HepG2 (cell line): ENCODE data around the gene SMG7. TPM values are rescaled to one million over a fixed set of nuclear protein-coding genes. Genes with fewer than 3 reads are reported as not detected.

Source experiments
- HDAC1 ChIP-seq: sonication (generic); formaldehyde crosslinking; IDR thresholded peaks from 2 replicates; pipeline ENCODE4 v1.5.1; 2020; ENCODE audit warnings: mild to moderate bottlenecking, missing genetic modification reagents
- JUN ChIP-seq: sonication (generic); formaldehyde crosslinking; IDR thresholded peaks from 2 replicates; pipeline ENCODE4 v1.4.0; 2020; ENCODE audit warnings: mild to moderate bottlenecking, missing genetic modification reagents
- KDM1A ChIP-seq: IDR thresholded peaks from 2 replicates; pipeline ENCODE4 v1.6.1; 2016; ENCODE audit warnings: missing compliant biosample characterization
- MAFF ChIP-seq: IDR thresholded peaks from 2 replicates; pipeline ENCODE4 v1.6.1; 2011; ENCODE audit warnings: low read depth, low read length, improper control_type of control experiment
- NKX3-1 ChIP-seq: sonication (generic); formaldehyde crosslinking; IDR thresholded peaks from 2 replicates; pipeline ENCODE4 v1.5.0; 2020; ENCODE audit warnings: missing genetic modification reagents
- TEAD3 ChIP-seq: optimal IDR thresholded peaks from 2 replicates; pipeline ENCODE3; 2016; ENCODE audit warnings: borderline replicate concordance
- ZBTB42 ChIP-seq: sonication (generic); formaldehyde crosslinking; IDR thresholded peaks from 2 replicates; pipeline ENCODE4 v1.5.0; 2020; ENCODE audit warnings: mild to moderate bottlenecking, missing genetic modification reagents
- ZFYVE20 ChIP-seq: sonication (generic); formaldehyde crosslinking; IDR thresholded peaks from 2 replicates; pipeline ENCODE4 v1.8.0; 2023; ENCODE audit warnings: low read depth, mild to moderate bottlenecking, moderate library complexity, missing genetic modification reagents, borderline replicate concordance
- ZNF543 ChIP-seq: sonication (generic); formaldehyde crosslinking; IDR thresholded peaks from 2 replicates; pipeline ENCODE4 v1.4.0; 2020; ENCODE audit warnings: mild to moderate bottlenecking, missing genetic modification reagents
- ZNF619 ChIP-seq: sonication (generic); formaldehyde crosslinking; IDR thresholded peaks from 2 replicates; pipeline ENCODE4 v1.4.0; 2020; ENCODE audit warnings: mild to moderate bottlenecking, missing genetic modification reagents
- polyA plus RNA-seq, 8 experiments: library from polyadenylated mRNA; depleted of rRNA in 3 of 8; stranded (reverse) in 7 of 8; unstranded in 1 of 8; fragments of >200 nt; fragmentation: Illumina TruSeq in 4 of 8; extraction: Trizol in 4 of 8; gene quantifications; 2 replicates each; pipeline versions ENCODE4 v1.2.1 to v1.2.3, GENCODE V29; 2011 to 2016; ENCODE audit warnings: low read depth in 4 of 8, missing spikeins in 1 of 8, mixed read lengths in 1 of 8; ENCODE audit not compliant: insufficient read depth in 1 of 8
- total RNA-seq, 5 experiments: library from RNA; depleted of rRNA; stranded (reverse); fragments of >200 nt; fragmentation: Illumina TruSeq; extraction: Trizol; gene quantifications; 2 replicates each; pipeline ENCODE4 v1.2.3, GENCODE V29; 2016; ENCODE audit warnings: low read depth in 1 of 5
- TF ChIP-seq, protein P1 (sequence below): sonication (generic); formaldehyde crosslinking; IDR thresholded peaks from 2 replicates; pipeline ENCODE4 v1.4.0; 2020; ENCODE audit warnings: missing genetic modification reagents, low read depth, mild to moderate bottlenecking, borderline replicate concordance
- TF ChIP-seq, protein P2 (sequence below): sonication (generic); formaldehyde crosslinking; conservative IDR thresholded peaks from 2 replicates; pipeline ENCODE4 v1.4.0; 2020; ENCODE audit warnings: missing genetic modification reagents
- TF ChIP-seq, protein P3 (sequence below): sonication (generic); formaldehyde crosslinking; IDR thresholded peaks from 2 replicates; pipeline ENCODE4 v1.8.0; 2022; ENCODE audit warnings: mild to moderate bottlenecking, missing genetic modification reagents, borderline replicate concordance
- TF ChIP-seq, protein P4 (sequence below): sonication (generic); formaldehyde crosslinking; IDR thresholded peaks from 2 replicates; pipeline ENCODE4 v1.9.0; 2021; ENCODE audit warnings: missing genetic modification reagents, borderline replicate concordance
- TF ChIP-seq, protein P5 (sequence below): IDR thresholded peaks from 2 replicates; pipeline ENCODE4 v1.6.1; 2016
- TF ChIP-seq, protein P6 (sequence below): sonication (generic); formaldehyde crosslinking; IDR thresholded peaks from 2 replicates; pipeline ENCODE4 v1.4.0; 2020; ENCODE audit warnings: missing genetic modification reagents

Gene SMG7
- total and polyA plus RNA-seq, 2 of the 13 experiments (the other 11 are each of a cell fraction or from before 2014, with no cell fraction given), result 14.9 to 27.9 TPM

DNA sequence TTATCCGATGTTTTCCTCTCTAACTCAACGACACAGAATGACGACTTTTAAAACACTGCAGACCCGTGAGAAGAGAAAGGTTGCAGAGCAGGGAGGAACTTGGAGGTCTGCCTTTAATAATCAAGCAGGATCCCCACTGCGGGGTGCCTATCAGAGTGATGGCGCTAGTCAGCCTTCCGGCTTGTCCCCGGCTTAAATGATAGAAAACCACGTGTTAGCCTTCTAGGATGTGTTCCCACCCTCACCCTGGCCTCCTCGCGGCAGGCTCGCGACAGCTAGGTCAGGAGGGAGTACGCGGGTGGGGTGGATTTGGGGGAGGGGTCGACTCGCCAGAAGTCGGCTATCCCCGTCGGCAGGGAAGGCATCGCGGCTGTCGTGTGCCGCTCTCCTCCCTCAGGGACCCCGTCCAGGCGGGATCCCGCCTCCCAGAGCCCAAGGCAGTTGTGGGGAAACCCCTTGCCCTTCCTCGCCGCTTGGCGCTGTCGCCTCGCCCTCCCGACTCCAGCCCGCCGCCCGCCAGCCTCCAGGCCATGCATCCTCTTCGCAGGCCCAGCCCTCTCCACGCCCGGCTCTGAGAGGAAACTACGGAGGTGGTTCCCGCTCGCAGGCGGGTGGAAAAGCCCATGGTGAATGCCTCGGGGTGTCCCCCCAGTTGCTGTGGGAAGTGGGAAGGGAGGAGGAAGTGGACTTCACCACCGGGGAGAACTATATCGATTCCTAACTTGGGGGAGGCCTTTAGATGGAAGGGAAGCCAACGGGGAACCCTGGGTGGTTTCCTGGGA is 1.1 kb upstream of the SMG7 start (continued):
- TF ChIP-seq, protein P1, sequence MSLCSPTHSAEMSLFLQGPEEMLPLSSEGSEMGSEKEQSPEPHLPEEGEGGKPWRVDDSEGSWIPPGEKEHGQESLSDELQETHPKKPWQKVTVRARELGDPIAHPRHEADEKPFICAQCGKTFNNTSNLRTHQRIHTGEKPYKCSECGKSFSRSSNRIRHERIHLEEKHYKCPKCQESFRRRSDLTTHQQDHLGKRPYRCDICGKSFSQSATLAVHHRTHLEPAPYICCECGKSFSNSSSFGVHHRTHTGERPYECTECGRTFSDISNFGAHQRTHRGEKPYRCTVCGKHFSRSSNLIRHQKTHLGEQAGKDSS (CRISPR knock-in tag), result no peak; the same call in 1 of the 2 replicates
- TF ChIP-seq TEAD3 (CRISPR knock-in tag), result no peak
- TF ChIP-seq JUN, result no peak
- TF ChIP-seq ZNF619 (CRISPR knock-in tag), result no peak
- TF ChIP-seq, protein P2, sequence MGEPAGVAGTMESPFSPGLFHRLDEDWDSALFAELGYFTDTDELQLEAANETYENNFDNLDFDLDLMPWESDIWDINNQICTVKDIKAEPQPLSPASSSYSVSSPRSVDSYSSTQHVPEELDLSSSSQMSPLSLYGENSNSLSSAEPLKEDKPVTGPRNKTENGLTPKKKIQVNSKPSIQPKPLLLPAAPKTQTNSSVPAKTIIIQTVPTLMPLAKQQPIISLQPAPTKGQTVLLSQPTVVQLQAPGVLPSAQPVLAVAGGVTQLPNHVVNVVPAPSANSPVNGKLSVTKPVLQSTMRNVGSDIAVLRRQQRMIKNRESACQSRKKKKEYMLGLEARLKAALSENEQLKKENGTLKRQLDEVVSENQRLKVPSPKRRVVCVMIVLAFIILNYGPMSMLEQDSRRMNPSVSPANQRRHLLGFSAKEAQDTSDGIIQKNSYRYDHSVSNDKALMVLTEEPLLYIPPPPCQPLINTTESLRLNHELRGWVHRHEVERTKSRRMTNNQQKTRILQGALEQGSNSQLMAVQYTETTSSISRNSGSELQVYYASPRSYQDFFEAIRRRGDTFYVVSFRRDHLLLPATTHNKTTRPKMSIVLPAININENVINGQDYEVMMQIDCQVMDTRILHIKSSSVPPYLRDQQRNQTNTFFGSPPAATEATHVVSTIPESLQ, result no peak
- TF ChIP-seq HDAC1 (CRISPR knock-in tag), result no peak; the same call in 1 of the 2 replicates
- peak; percentile 76; the same call in 1 of the 2 replicates for TF ChIP-seq ZNF543 (CRISPR knock-in tag)
- peak; percentile 71; the same call in 1 of the 2 replicates for TF ChIP-seq ZBTB42 (CRISPR knock-in tag)
- TF ChIP-seq, protein P3, sequence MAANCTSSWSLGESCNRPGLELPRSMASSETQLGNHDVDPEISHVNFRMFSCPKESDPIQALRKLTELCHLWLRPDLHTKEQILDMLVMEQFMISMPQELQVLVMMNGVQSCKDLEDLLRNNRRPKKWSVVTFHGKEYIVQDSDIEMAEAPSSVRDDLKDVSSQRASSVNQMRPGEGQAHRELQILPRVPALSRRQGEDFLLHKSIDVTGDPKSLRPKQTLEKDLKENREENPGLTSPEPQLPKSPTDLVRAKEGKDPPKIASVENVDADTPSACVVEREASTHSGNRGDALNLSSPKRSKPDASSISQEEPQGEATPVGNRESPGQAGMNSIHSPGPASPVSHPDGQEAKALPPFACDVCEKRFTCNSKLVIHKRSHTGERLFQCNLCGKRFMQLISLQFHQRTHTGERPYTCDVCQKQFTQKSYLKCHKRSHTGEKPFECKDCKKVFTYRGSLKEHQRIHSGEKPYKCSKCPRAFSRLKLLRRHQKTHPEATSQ, result no peak
- no peak for TF ChIP-seq MAFF
- TF ChIP-seq, protein P4, sequence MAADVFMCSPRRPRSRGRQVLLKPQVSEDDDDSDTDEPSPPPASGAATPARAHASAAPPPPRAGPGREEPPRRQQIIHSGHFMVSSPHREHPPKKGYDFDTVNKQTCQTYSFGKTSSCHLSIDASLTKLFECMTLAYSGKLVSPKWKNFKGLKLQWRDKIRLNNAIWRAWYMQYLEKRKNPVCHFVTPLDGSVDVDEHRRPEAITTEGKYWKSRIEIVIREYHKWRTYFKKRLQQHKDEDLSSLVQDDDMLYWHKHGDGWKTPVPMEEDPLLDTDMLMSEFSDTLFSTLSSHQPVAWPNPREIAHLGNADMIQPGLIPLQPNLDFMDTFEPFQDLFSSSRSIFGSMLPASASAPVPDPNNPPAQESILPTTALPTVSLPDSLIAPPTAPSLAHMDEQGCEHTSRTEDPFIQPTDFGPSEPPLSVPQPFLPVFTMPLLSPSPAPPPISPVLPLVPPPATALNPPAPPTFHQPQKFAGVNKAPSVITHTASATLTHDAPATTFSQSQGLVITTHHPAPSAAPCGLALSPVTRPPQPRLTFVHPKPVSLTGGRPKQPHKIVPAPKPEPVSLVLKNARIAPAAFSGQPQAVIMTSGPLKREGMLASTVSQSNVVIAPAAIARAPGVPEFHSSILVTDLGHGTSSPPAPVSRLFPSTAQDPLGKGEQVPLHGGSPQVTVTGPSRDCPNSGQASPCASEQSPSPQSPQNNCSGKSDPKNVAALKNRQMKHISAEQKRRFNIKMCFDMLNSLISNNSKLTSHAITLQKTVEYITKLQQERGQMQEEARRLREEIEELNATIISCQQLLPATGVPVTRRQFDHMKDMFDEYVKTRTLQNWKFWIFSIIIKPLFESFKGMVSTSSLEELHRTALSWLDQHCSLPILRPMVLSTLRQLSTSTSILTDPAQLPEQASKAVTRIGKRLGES (CRISPR knock-in tag), result no peak; the same call in 1 of the 2 replicates
- no peak for TF ChIP-seq NKX3-1
- TF ChIP-seq KDM1A (CRISPR knock-in tag), result no peak
- TF ChIP-seq ZFYVE20 (CRISPR knock-in tag), result no peak
- TF ChIP-seq, protein P5, sequence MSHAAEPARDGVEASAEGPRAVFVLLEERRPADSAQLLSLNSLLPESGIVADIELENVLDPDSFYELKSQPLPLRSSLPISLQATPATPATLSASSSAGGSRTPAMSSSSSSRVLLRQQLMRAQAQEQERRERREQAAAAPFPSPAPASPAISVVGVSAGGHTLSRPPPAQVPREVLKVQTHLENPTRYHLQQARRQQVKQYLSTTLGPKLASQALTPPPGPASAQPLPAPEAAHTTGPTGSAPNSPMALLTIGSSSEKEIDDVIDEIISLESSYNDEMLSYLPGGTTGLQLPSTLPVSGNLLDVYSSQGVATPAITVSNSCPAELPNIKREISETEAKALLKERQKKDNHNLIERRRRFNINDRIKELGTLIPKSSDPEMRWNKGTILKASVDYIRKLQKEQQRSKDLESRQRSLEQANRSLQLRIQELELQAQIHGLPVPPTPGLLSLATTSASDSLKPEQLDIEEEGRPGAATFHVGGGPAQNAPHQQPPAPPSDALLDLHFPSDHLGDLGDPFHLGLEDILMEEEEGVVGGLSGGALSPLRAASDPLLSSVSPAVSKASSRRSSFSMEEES (CRISPR knock-in tag), result peak; percentile 37; the same call in 1 of the 2 replicates
- TF ChIP-seq, protein P6, sequence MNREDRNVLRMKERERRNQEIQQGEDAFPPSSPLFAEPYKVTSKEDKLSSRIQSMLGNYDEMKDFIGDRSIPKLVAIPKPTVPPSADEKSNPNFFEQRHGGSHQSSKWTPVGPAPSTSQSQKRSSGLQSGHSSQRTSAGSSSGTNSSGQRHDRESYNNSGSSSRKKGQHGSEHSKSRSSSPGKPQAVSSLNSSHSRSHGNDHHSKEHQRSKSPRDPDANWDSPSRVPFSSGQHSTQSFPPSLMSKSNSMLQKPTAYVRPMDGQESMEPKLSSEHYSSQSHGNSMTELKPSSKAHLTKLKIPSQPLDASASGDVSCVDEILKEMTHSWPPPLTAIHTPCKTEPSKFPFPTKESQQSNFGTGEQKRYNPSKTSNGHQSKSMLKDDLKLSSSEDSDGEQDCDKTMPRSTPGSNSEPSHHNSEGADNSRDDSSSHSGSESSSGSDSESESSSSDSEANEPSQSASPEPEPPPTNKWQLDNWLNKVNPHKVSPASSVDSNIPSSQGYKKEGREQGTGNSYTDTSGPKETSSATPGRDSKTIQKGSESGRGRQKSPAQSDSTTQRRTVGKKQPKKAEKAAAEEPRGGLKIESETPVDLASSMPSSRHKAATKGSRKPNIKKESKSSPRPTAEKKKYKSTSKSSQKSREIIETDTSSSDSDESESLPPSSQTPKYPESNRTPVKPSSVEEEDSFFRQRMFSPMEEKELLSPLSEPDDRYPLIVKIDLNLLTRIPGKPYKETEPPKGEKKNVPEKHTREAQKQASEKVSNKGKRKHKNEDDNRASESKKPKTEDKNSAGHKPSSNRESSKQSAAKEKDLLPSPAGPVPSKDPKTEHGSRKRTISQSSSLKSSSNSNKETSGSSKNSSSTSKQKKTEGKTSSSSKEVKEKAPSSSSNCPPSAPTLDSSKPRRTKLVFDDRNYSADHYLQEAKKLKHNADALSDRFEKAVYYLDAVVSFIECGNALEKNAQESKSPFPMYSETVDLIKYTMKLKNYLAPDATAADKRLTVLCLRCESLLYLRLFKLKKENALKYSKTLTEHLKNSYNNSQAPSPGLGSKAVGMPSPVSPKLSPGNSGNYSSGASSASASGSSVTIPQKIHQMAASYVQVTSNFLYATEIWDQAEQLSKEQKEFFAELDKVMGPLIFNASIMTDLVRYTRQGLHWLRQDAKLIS (CRISPR knock-in tag), result no peak
